Activated CD4-positive, alpha-beta T cell treated with anti-CD3 and anti-CD28 coated beads, Interleukin-2, Interleukin-6, amounts not matched to agents 100 ng/mL and 50 ng/mL, durations not matched to agents 16 hours and 8 hours (primary cell): ENCODE measurements around the gene CCDC77.

Experiments used
- DNase-seq: peaks from one replicate; pipeline ENCODE4 v3.0.0-alpha.2; 2020

Gene CCDC77

DNA sequence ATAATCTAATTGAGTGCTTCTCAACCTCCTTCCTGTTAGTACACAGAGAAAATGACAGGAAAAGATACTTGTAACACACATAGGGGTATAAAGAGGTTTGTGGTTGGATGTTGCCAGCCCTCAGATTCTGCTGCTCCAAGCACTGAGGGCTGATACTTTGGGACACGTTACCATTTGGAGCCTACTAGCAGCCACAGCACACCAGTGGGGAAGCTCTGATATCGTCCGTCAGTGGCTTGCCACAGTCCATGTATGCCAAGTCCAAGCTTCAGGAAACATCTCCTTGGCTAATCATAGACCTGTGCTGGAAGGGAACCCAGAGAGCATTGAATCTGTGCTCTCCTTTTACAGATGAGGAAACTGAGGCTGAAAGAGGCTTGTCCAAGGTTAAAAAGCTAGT is 80.6 kb downstream of the CCDC77 start:
- DNase-seq, result no peak

DNA sequence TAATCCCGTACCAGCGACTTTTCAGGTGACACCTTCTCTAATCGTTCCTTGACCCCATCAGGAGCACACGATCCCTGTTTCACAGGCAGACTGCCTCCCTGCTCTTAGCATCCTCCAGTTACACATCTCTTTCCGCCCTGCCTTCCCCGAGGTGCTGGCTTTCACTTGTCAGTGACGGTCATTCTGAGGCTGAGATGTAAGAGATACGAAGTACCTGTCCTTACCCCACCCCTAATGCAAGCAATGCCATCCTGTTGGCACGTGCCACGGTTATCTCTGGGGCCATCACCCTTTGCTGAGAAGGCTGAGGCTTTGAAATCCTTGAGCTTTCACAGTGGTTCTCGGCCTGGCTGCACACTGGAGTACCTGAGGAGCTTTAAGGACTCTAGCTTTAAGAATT is 82.7 kb downstream of the CCDC77 start:
- no peak for DNase-seq

DNA sequence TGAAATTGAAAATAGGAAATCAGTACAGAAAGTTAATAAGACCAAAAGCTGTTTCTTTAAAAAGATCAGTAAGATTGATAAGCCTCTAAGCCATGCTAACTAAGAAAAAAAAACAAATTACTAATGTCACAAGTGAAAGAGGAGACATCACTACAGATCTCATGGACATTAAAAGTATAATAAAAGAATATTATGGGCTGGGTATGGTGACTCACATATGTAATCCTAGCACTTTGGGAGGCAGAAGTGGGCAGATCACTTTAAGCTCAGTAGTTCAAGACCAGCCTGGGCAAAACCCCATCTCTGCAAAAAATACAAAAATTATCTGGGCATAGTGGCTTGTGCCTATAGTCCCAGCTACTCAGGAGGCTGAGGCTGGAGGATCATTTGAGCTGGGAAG is 88.8 kb downstream of the CCDC77 start:
- no peak for DNase-seq
